Duodenal mucosa (tissue), 2 donors: ENCODE data around the gene CELA3B.
"Not testable (repeated sequence)": the region's sequence is repeated elsewhere in the genome, so short reads cannot be mapped to it uniquely, and the experiment has no call there.

Experiments used
- H3K27ac ChIP-seq: one replicate; pipeline ENCODE4 v1.7.0; 2013; ENCODE audit warnings: low read depth, low read length
- H3K27me3 ChIP-seq, 2 donors: one replicate each; pipeline ENCODE4 v1.7.0; 2013; ENCODE audit warnings: low read length in 2 of 2, control low read depth in 1 of 2; ENCODE audit not compliant: insufficient read depth in 2 of 2, control insufficient read depth in 1 of 2
- H3K36me3 ChIP-seq, 2 donors: one replicate each; pipeline ENCODE4 v1.7.0; 2013; ENCODE audit warnings: low read length in 2 of 2, control low read depth in 1 of 2; ENCODE audit not compliant: insufficient read depth in 2 of 2, control insufficient read depth in 1 of 2
- H3K4me1 ChIP-seq, 2 donors: one replicate each; pipeline ENCODE4 v1.7.0; 2013; ENCODE audit warnings: low read length in 2 of 2, control low read depth in 1 of 2; ENCODE audit not compliant: insufficient read depth in 2 of 2, control insufficient read depth in 1 of 2
- H3K4me3 ChIP-seq, 2 donors: one replicate each; pipeline ENCODE4 v1.7.0; 2013; ENCODE audit warnings: low read length in 2 of 2, low read depth in 1 of 2
- H3K9ac ChIP-seq, 2 donors: one replicate each; pipeline ENCODE4 v1.7.0; 2013; ENCODE audit warnings: low read length in 2 of 2, low read depth in 1 of 2
- H3K9me3 ChIP-seq, 2 donors: one replicate each; pipeline ENCODE4 v1.7.0; 2013; ENCODE audit warnings: low read length in 2 of 2, control low read depth in 1 of 2; ENCODE audit not compliant: control insufficient read depth in 1 of 2

The CELA3B gene

GRCh38 chr1:22009566-22009965, 32.7 kb downstream of the CELA3B start:
- not testable (repeated sequence) for H3K9ac ChIP-seq, H3K4me3 ChIP-seq, H3K36me3 ChIP-seq, H3K9me3 ChIP-seq, H3K27me3 ChIP-seq, H3K4me1 ChIP-seq, H3K27ac ChIP-seq

- not testable (repeated sequence) for H3K36me3 ChIP-seq, H3K9ac ChIP-seq, H3K27me3 ChIP-seq, H3K4me3 ChIP-seq, H3K9me3 ChIP-seq, H3K27ac ChIP-seq, H3K4me1 ChIP-seq
Measured at GRCh38 chr1:22012752-22013151, 35.9 kb downstream of the CELA3B start.

GRCh38 chr1:22014575-22015206, 37.9 kb downstream of the CELA3B start:
- H3K9me3 ChIP-seq, H3K4me3 ChIP-seq, H3K36me3 ChIP-seq, H3K27ac ChIP-seq, H3K27me3 ChIP-seq, H3K9ac ChIP-seq, H3K4me1 ChIP-seq: not testable (repeated sequence)

GRCh38 chr1:22018583-22019559, 42.0 kb downstream of the CELA3B start:
- no peaks in the 10 kb centered on the region for H3K9me3 ChIP-seq
- no peak overlapping the region for H3K9ac ChIP-seq

GRCh38 chr1:22021061-22021460, 44.2 kb downstream of the CELA3B start:
- H3K9ac ChIP-seq, result no peak overlapping the region
- no peak overlapping the region for H3K4me3 ChIP-seq
- no peak overlapping the region for H3K27ac ChIP-seq
- H3K9me3 ChIP-seq, result no peaks in the 10 kb centered on the region
- H3K36me3 ChIP-seq, result no peaks in the 10 kb centered on the region
- H3K27me3 ChIP-seq, result no peaks in the 10 kb centered on the region
- H3K4me1 ChIP-seq, result peaks cover 11 to 12% of the 10 kb centered on the region in 2 donors

More at GRCh38 chr1:22018583-22019559, 42.0 kb downstream of the CELA3B start:
- no peaks in the 10 kb centered on the region for H3K27me3 ChIP-seq
- H3K36me3 ChIP-seq, result no peaks in the 10 kb centered on the region
- H3K27ac ChIP-seq, result no peak overlapping the region
- no peak overlapping the region for H3K4me3 ChIP-seq
- H3K4me1 ChIP-seq, result peaks cover 2 to 6% of the 10 kb centered on the region in 2 donors

- Histone ChIP-seq H3K9me3 (no peaks in the 10 kb centered on the region), H3K36me3 (no peaks in the 10 kb centered on the region), H3K4me1 (peaks cover 16 to 18% of the 10 kb centered on the region in 2 donors), H3K27me3 (no peaks in the 10 kb centered on the region), H3K4me3 (peak overlapping the region; percentile 87 to 99), H3K27ac (peak overlapping the region; percentile 100), H3K9ac (peak overlapping the region; percentile 98 to 100)
Measured at GRCh38 chr1:22024485-22025367, 47.9 kb downstream of the CELA3B start.

GRCh38 chr1:22025368-22026155, 48.7 kb downstream of the CELA3B start:
- peak overlapping the region; percentile 87 to 99 for H3K4me3 ChIP-seq
- peak overlapping the region; percentile 100 for H3K27ac ChIP-seq
- peaks cover 16 to 18% of the 10 kb centered on the region in 2 donors for H3K4me1 ChIP-seq
- H3K36me3 ChIP-seq, result no peaks in the 10 kb centered on the region
- H3K27me3 ChIP-seq, result no peaks in the 10 kb centered on the region
- no peaks in the 10 kb centered on the region for H3K9me3 ChIP-seq
- peak overlapping the region; percentile 98 to 100 for H3K9ac ChIP-seq

- no peak overlapping the region for H3K27ac ChIP-seq
- peaks cover 16 to 25% of the 10 kb centered on the region in 2 donors for H3K4me1 ChIP-seq
- H3K4me3 ChIP-seq, result no peak overlapping the region
- no peaks in the 10 kb centered on the region for H3K27me3 ChIP-seq
- no peaks in the 10 kb centered on the region for H3K9me3 ChIP-seq
- peak overlapping the region in 1 of 2 donors; percentile 100 for H3K9ac ChIP-seq
- H3K36me3 ChIP-seq, result no peaks in the 10 kb centered on the region
Measured at GRCh38 chr1:22026924-22027289, 50.1 kb downstream of the CELA3B start.

GRCh38 chr1:22030057-22030456, 53.2 kb downstream of the CELA3B start:
- Histone ChIP-seq H3K27ac (no peak overlapping the region), H3K4me1 (peaks cover 5 to 14% of the 10 kb centered on the region in 2 donors)

More at GRCh38 chr1:22030057-22030456, 53.2 kb downstream of the CELA3B start:
- H3K9ac ChIP-seq, result no peak overlapping the region
- no peaks in the 10 kb centered on the region for H3K9me3 ChIP-seq
- H3K4me3 ChIP-seq, result no peak overlapping the region
- H3K27me3 ChIP-seq, result no peaks in the 10 kb centered on the region
- no peaks in the 10 kb centered on the region for H3K36me3 ChIP-seq
